SK-N-SH (cell line): ENCODE results near the gene LARP6. TPM values are rescaled to one million over a fixed set of nuclear protein-coding genes. Genes with fewer than 3 reads are reported as not detected.

ENCODE experiments used
- CTCF ChIA-PET: fragments of 300-600, 350-600 bp; formaldehyde crosslinking; extraction: SDS; loops from one replicate; lab custom pipeline; 2021; lab: Yijun Ruan, JAX
- POLR2A ChIA-PET: fragments of 350-600 bp; sonication (Branson Sonifier 250); formaldehyde crosslinking; extraction: SDS; loops from one replicate; lab custom pipeline; 2020; ENCODE audit warnings: antibody characterized with exemption, inconsistent platforms; lab: Yijun Ruan, JAX
- DNase-seq: peaks from one replicate; pipeline ENCODE4 v3.0.0; 2012
- H2AFZ ChIP-seq: fragments of 200-600 bp; sonication (generic); 2 replicates; pipeline ENCODE4 v1.8.1; 2016; ENCODE audit warnings: antibody characterized with exemption, mild to moderate bottlenecking, low read depth
- H3F3A ChIP-seq: fragments of 200-600 bp; sonication (generic); replicated peaks from 2 replicates; pipeline ENCODE3; 2016; ENCODE audit warnings: antibody characterized with exemption, mild to moderate bottlenecking; ENCODE audit not compliant: insufficient read depth
- H3K27ac ChIP-seq, 2 experiments: fragments of 200-500 bp in 1 of 2; fragments of 200-600 bp in 1 of 2; sonication (Bioruptor generic) in 1 of 2; sonication (generic), shearing (Covaris generic) in 1 of 2; 2 replicates each; pipeline versions ENCODE4 v1.5.1 to v1.6.1; 2014 to 2016; ENCODE audit warnings: low read depth in 2 of 2, inconsistent platforms in 1 of 2, low read length in 1 of 2, mild to moderate bottlenecking in 1 of 2, mixed read lengths in 1 of 2
- H3K27me3 ChIP-seq: fragments of 200-600 bp; sonication (generic), shearing (Covaris generic); 2 replicates; pipeline ENCODE4 v1.6.1; 2016; ENCODE audit warnings: mixed run types; ENCODE audit not compliant: insufficient read depth
- H3K36me3 ChIP-seq, 2 experiments: fragments of 200-500 bp in 1 of 2; fragments of 200-600 bp in 1 of 2; sonication (Bioruptor generic) in 1 of 2; sonication (generic) in 1 of 2; replicated peaks in 1 of 2; 2 replicates each; pipeline versions ENCODE3 to v1.5.1; 2014 to 2016; ENCODE audit warnings: low read length in 1 of 2, mild to moderate bottlenecking in 1 of 2; ENCODE audit not compliant: insufficient read depth in 2 of 2, control insufficient read depth in 1 of 2
- H3K4me1 ChIP-seq, 2 experiments: fragments of 200-500 bp in 1 of 2; fragments of 200-600 bp in 1 of 2; sonication (Bioruptor generic) in 1 of 2; sonication (generic), shearing (Covaris generic) in 1 of 2; 2 replicates each; pipeline versions ENCODE4 v1.5.1 to v1.6.1; 2014 to 2016; ENCODE audit warnings: low read depth in 1 of 2, low read length in 1 of 2, mixed run types in 1 of 2; ENCODE audit not compliant: insufficient read depth in 2 of 2, control insufficient read depth in 1 of 2
- H3K4me2 ChIP-seq: fragments of 200-600 bp; sonication (generic), shearing (Covaris generic); 2 replicates; pipeline ENCODE4 v1.6.1; 2017; ENCODE audit warnings: mixed run types
- H3K4me3 ChIP-seq, 2 experiments: fragments of 200-500 bp in 1 of 2; fragments of 200-600 bp in 1 of 2; sonication (Bioruptor generic) in 1 of 2; sonication (generic), shearing (Covaris generic) in 1 of 2; 2 replicates each; pipeline versions ENCODE4 v1.5.1 to v1.8.1; 2014 to 2016; ENCODE audit warnings: low read depth in 2 of 2, inconsistent platforms in 1 of 2, low read length in 1 of 2, mild to moderate bottlenecking in 1 of 2, mixed read lengths in 1 of 2, moderate library complexity in 1 of 2
- H3K79me2 ChIP-seq: fragments of 200-600 bp; sonication (generic); 2 replicates; pipeline ENCODE4 v1.8.1; 2017; ENCODE audit warnings: mild to moderate bottlenecking; ENCODE audit not compliant: insufficient read depth
- H3K9ac ChIP-seq: fragments of 200-600 bp; sonication (generic); 2 replicates; pipeline ENCODE4 v1.6.1; 2017; ENCODE audit warnings: mixed run types
- H3K9me2 ChIP-seq: fragments of 200-600 bp; sonication (generic); 2 replicates; pipeline ENCODE4 v1.6.1; 2017; ENCODE audit warnings: mixed run types
- H3K9me3 ChIP-seq: fragments of 200-600 bp; sonication (generic); 2 replicates; pipeline ENCODE4 v1.6.1; 2017; ENCODE audit warnings: mixed run types, mild to moderate bottlenecking, moderate library complexity
- H4K20me1 ChIP-seq: fragments of 200-600 bp; sonication (generic); 2 replicates; pipeline ENCODE4 v1.6.1; 2017; ENCODE audit warnings: mild to moderate bottlenecking, mixed run types; ENCODE audit not compliant: insufficient read depth
- CHD2 ChIP-seq: fragments of 150-350 bp; IDR thresholded peaks from 2 replicates; pipeline ENCODE4 v1.6.1; 2018; ENCODE audit warnings: low read length; ENCODE audit not compliant: partially characterized antibody
- EZH2phosphoT487 ChIP-seq: fragments of 200-600 bp; sonication (generic); IDR thresholded peaks from 2 replicates; pipeline ENCODE4 v1.6.1; 2017; ENCODE audit warnings: low read depth, mixed run types, mild to moderate bottlenecking, antibody characterized with exemption, moderate library complexity, borderline replicate concordance
- FOSL2 ChIP-seq: IDR thresholded peaks from 2 replicates; pipeline ENCODE4 v1.4.0; 2012; ENCODE audit warnings: low read depth, mild to moderate bottlenecking, moderate library complexity, borderline replicate concordance
- JUND ChIP-seq: IDR thresholded peaks from 2 replicates; pipeline ENCODE4 v1.4.0; 2012
- NRF1 ChIP-seq: IDR thresholded peaks from 2 replicates; pipeline ENCODE4 v1.6.1; 2012; ENCODE audit warnings: low read depth, mild to moderate bottlenecking, low read length
- POLR2AphosphoS5 ChIP-seq: IDR thresholded peaks from 2 replicates; pipeline ENCODE4 v1.6.1; 2012; ENCODE audit warnings: low read depth, low read length
- RAD21 ChIP-seq: IDR thresholded peaks from 2 replicates; pipeline ENCODE4 v1.6.1; 2012; ENCODE audit warnings: mild to moderate bottlenecking, low read length
- RCOR1 ChIP-seq: fragments of 150-350 bp; IDR thresholded peaks from 2 replicates; pipeline ENCODE4 v1.6.1; 2017; ENCODE audit warnings: antibody characterized with exemption, low read length
- SMC3 ChIP-seq: IDR thresholded peaks from 2 replicates; pipeline ENCODE4 v1.6.1; 2012; ENCODE audit warnings: low read depth, low read length, improper control_type of control experiment
- TCF12 ChIP-seq: IDR thresholded peaks from 2 replicates; pipeline ENCODE4 v1.4.0; 2012
- YY1 ChIP-seq: IDR thresholded peaks from 2 replicates; pipeline ENCODE4 v1.4.0; 2012; ENCODE audit warnings: low read depth, mild to moderate bottlenecking
- WGBS: methylation state at CpG from one replicate; pipeline ENCODE4 v1.1.6; 2017; ENCODE audit warnings: low lambda C conversion rate; 5-methylcytosine and 5-hydroxymethylcytosine counted together
- polyA plus RNA-seq, 3 experiments: library from polyadenylated mRNA; depleted of rRNA; stranded (reverse); fragments of >200 nt; gene quantifications; 2 replicates each; pipeline ENCODE4 v1.2.3, GENCODE V29; 2012
- TF ChIP-seq, protein P1 (sequence below): fragments of 150-350 bp; IDR thresholded peaks from 2 replicates; pipeline ENCODE4 v1.6.1; 2016; ENCODE audit warnings: mild to moderate bottlenecking, low read depth, low read length
- TF ChIP-seq, protein P2 (sequence below): IDR thresholded peaks from 2 replicates; pipeline ENCODE4 v1.4.0; 2012; ENCODE audit warnings: low read depth

LARP6 gene
- polyA plus RNA-seq, 1 of the 3 experiments (the other 2 are of a cell fraction): 236 TPM

DNA sequence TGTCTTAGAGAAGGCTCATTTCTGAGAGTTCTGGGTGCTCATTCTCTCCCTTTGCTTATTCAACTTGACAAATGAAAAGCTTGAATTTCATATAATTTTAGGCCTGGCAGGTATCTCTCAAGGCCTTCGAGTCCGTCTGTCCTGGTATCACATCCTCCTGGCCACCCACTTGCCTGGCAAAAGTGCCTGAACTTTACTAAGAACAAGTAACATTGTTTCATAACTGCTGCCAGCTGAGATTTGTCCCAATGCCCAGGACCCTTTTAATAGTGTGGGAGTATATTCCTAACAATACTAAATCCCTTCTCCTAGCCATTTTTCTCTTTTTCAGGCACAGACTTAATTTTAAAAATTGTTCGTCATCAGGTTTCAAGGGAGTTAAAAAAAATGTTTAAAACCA, 18.1 kb downstream of the LARP6 start:
- H3K9ac ChIP-seq: no peak overlapping the region
- no peaks in the 10 kb centered on the region for H3K9me2 ChIP-seq
- CTCF ChIA-PET: interaction anchor here (0.6 to 11.3 kb wide), 5 partner anchors 9 to 157 kb away, joined by 3 to 75 read pairs (median 4); no protein-coding TSS in a partner anchor
- peaks cover 58% of the 10 kb centered on the region for H3K79me2 ChIP-seq
- no peaks in the 10 kb centered on the region for H3K9me3 ChIP-seq
- POLR2A ChIA-PET: no interaction called here
- peaks cover 40 to 46% of the 10 kb centered on the region in 2 experiments for H3K36me3 ChIP-seq
- H3K4me1 ChIP-seq: peaks cover 4 to 23% of the 10 kb centered on the region in 2 experiments
- H3K4me3 ChIP-seq: no peak overlapping the region
- H3K27ac ChIP-seq: no peak overlapping the region
- H3F3A ChIP-seq: peaks cover 37% of the 10 kb centered on the region
- no peaks in the 10 kb centered on the region; the same call in 1 of the 2 replicates for H4K20me1 ChIP-seq
- no peak for DNase-seq
- no peak for TF ChIP-seq CHD2
- no peak for TF ChIP-seq YY1
- TF ChIP-seq NRF1: no peak
- TF ChIP-seq, protein P1, sequence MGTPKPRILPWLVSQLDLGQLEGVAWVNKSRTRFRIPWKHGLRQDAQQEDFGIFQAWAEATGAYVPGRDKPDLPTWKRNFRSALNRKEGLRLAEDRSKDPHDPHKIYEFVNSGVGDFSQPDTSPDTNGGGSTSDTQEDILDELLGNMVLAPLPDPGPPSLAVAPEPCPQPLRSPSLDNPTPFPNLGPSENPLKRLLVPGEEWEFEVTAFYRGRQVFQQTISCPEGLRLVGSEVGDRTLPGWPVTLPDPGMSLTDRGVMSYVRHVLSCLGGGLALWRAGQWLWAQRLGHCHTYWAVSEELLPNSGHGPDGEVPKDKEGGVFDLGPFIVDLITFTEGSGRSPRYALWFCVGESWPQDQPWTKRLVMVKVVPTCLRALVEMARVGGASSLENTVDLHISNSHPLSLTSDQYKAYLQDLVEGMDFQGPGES: no peak
- WGBS: 81% methylated on average over 3 of the region's 3 CpGs
- H2AFZ ChIP-seq: no peak overlapping the region
- no peak overlapping the region for H3K4me2 ChIP-seq
- H3K27me3 ChIP-seq: no peaks in the 10 kb centered on the region

- Histone ChIP-seq H3K79me2 (peaks cover 56% of the 10 kb centered on the region; the same call in 1 of the 2 replicates), H4K20me1 (no peaks in the 10 kb centered on the region; the same call in 1 of the 2 replicates), H3K4me3 (no peak overlapping the region), H3K9me3 (no peaks in the 10 kb centered on the region), H3K27me3 (no peaks in the 10 kb centered on the region), H3K9me2 (no peaks in the 10 kb centered on the region), H3K4me2 (no peak overlapping the region), H3K9ac (no peak overlapping the region), H3K36me3 (peaks cover 44 to 50% of the 10 kb centered on the region in 2 experiments), H3K27ac (0 out of 4 replicates have a peak overlapping the region, but pooled peaks of 1 of the 2 experiments have one; percentile 91), H3F3A (peaks cover 39% of the 10 kb centered on the region), H3K4me1 (peaks cover 4 to 23% of the 10 kb centered on the region in 2 experiments), H2AFZ (no peak overlapping the region)
- 98% methylated on average over 6 of the region's 6 CpGs for WGBS
- peak; percentile 57 for DNase-seq
- ChIA-PET POLR2A (no interaction called here), CTCF (interaction anchor here (0.6 to 11.3 kb wide), 5 partner anchors 9 to 157 kb away, joined by 3 to 75 read pairs (median 4); no protein-coding TSS in a partner anchor)
- TF ChIP-seq CHD2 (peak; percentile 17), RCOR1 (peak; percentile 25; the same call in 1 of the 2 replicates), POLR2AphosphoS5 (no peak)
These were observed 18.5 kb downstream of the LARP6 start for GRCh38 chr15:70835415-70835814.

DNA sequence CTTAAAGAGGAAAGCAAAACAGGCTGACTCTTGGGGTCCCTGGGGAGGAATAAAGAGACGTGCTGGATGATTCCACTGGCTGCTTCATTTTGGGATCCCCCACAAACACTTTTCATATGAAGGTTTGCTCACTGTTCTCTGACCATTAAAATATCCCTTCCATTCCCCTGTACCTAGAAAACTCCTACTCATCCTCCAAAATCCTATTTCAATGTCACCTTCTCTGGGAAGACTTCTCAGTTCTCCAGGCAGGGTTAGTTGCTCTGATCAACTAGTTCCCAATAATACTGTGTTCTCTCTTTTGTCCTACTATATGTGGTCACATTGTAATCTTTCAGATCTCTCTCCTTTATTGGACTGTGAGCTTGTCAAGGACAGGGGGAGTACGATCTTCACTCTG, 19.0 kb downstream of the LARP6 start:
- Histone ChIP-seq H3K4me1 (peaks cover 4 to 23% of the 10 kb centered on the region in 2 experiments), H3K4me2 (no peak overlapping the region), H3K9ac (no peak overlapping the region), H3K79me2 (peaks cover 52% of the 10 kb centered on the region; the same call in 1 of the 2 replicates), H3F3A (peaks cover 43% of the 10 kb centered on the region), H3K9me3 (no peaks in the 10 kb centered on the region), H3K36me3 (peaks cover 45 to 52% of the 10 kb centered on the region in 2 experiments), H3K27me3 (no peaks in the 10 kb centered on the region), H4K20me1 (no peaks in the 10 kb centered on the region; the same call in 1 of the 2 replicates), H3K27ac (peak overlapping the region; percentile 77 to 91; a peak in 3 of 4 replicates), H3K9me2 (no peaks in the 10 kb centered on the region), H2AFZ (no peak overlapping the region), H3K4me3 (no peak overlapping the region)
- no peak for TF ChIP-seq SMC3
- no peak for TF ChIP-seq TCF12
- no peak for TF ChIP-seq RCOR1
- no peak for TF ChIP-seq CHD2
- no peak for TF ChIP-seq FOSL2
- no peak for TF ChIP-seq NRF1
- TF ChIP-seq, protein P2, sequence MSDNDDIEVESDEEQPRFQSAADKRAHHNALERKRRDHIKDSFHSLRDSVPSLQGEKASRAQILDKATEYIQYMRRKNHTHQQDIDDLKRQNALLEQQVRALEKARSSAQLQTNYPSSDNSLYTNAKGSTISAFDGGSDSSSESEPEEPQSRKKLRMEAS: no peak
- no peak for TF ChIP-seq RAD21
- no peak for TF ChIP-seq YY1
- TF ChIP-seq JUND: no peak
- no peak for TF ChIP-seq EZH2phosphoT487
- DNase-seq: no peak
- WGBS: 93% methylated on average over 2 of the region's 2 CpGs
- ChIA-PET CTCF (interaction anchor here (4.0 to 11.3 kb wide), 2 partner anchors 11 to 40 kb away, joined by 13 to 75 read pairs; no protein-coding TSS in a partner anchor), POLR2A (no interaction called here)
